Measurements from ENCODE around the gene OSBPL3. TPM values are rescaled to one million over a fixed set of nuclear protein-coding genes. Genes with fewer than 3 reads are reported as not detected.

Gene OSBPL3
- total and polyA plus RNA-seq, 2 donors (not counting 3 experiments of a cell fraction or from before 2014, with no cell fraction given) = 7.5 to 27.1 TPM

- dilution Hi-C loops (cut with MboI; ENCODE audit: extremely low pct_ligation_motif_present, low sequenced_read_pairs) (no loop called here), intact Hi-C loops (cut with micrococcal nuclease) (no loop called here)
- TF ChIP-seq, protein P1, sequence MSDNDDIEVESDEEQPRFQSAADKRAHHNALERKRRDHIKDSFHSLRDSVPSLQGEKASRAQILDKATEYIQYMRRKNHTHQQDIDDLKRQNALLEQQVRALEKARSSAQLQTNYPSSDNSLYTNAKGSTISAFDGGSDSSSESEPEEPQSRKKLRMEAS (IDR thresholded peaks at IDR 0.05; ENCODE audit: insufficient read depth, insufficient read length) = no peak
- TF ChIP-seq POLR2A (IDR thresholded peaks at IDR 0.05; ENCODE audit: low read depth, low read length) (no peak), FOS (IDR thresholded peaks at IDR 0.05; ENCODE audit: borderline replicate concordance, insufficient read depth, low read length) (no peak), JUN (IDR thresholded peaks at IDR 0.05; ENCODE audit: borderline replicate concordance, insufficient read depth, insufficient read length, low read depth) (no peak), GATA2 (IDR thresholded peaks at IDR 0.05; ENCODE audit: insufficient read depth, insufficient read length, low read depth, low read length) (no peak), MYC (IDR thresholded peaks at IDR 0.05; ENCODE audit: low read depth, low read length) (no peak), EZH2 (IDR thresholded peaks at IDR 0.05; ENCODE audit: borderline replicate concordance, low read depth, low read length, severe bottlenecking) (no peak), CTCF (IDR thresholded peaks at IDR 0.05; ENCODE audit: extremely low read depth in 1 of 2, insufficient read depth in 1 of 2, low read depth in 1 of 2, low read length in 2 of 2) (no peak), POLR2AphosphoS5 (IDR thresholded peaks at IDR 0.05; ENCODE audit: insufficient read depth, low read depth, low read length) (no peak)
- Histone ChIP-seq H3K9ac (replicated peaks; ENCODE audit: extremely low read depth, insufficient read depth, low read length) (no peak overlapping the region), H2AFZ (ENCODE audit: low read depth, low read length) (no peak overlapping the region), H3K9me3 (replicated peaks; ENCODE audit: control insufficient read depth, insufficient read depth, low read length) (no peaks in the 10 kb centered on the region), H3K27me3 (ENCODE audit: control insufficient read depth in 2 of 2, insufficient read depth in 2 of 2, low read length in 2 of 2) (no peaks in the 10 kb centered on the region), H3K36me3 (ENCODE audit: control insufficient read depth in 2 of 2, extremely low read depth in 1 of 2, insufficient read depth in 2 of 2, low read length in 2 of 2) (peaks cover 0 to 5% of the 10 kb centered on the region in 2 experiments), H4K20me1 (replicated peaks; ENCODE audit: control insufficient read depth, extremely low read depth, insufficient read depth, low read length) (no peaks in the 10 kb centered on the region), H3K79me2 (ENCODE audit: control insufficient read depth, insufficient read depth, low read length) (no peaks in the 10 kb centered on the region), H3K9me1 (replicated peaks; ENCODE audit: control insufficient read depth, extremely low read depth, insufficient read depth, low read length) (no peaks in the 10 kb centered on the region), H3K27ac (ENCODE audit: insufficient read depth, low read depth, low read length) (no peak overlapping the region), H3K4me2 (ENCODE audit: insufficient read depth, low read length) (no peak overlapping the region), H3K4me3 (replicated peaks in 1 of 3; ENCODE audit: insufficient read depth in 1 of 3, low read depth in 1 of 3, low read length in 3 of 3) (no peak overlapping the region), H3K4me1 (ENCODE audit: control insufficient read depth, extremely low read depth, insufficient read depth, low read length) (no peaks in the 10 kb centered on the region)
- POLR2A ChIA-PET = no interaction called here
- no TSS peak for BruUV-seq (replicated peaks)
- CTCF ChIA-PET = no interaction called here
- DNase-seq (ENCODE audit: low read depth, low spot score) (no peak), FAIRE-seq (no peak)
Measured at GRCh38 chr7:24863626-24864025, 116.4 kb downstream of the OSBPL3 start.

All from endothelial cell of umbilical vein (primary cell).